Psoas muscle (tissue), 8 donors: ENCODE data around the gene ZBTB43. TPM values are rescaled to one million over a fixed set of nuclear protein-coding genes. Genes with fewer than 3 reads are reported as not detected.
"Not testable (repeated sequence)": the region's sequence is repeated elsewhere in the genome, so short reads cannot be mapped to it uniquely, and the experiment has no call there.

Experiments used
- ATAC-seq, 4 donors: fragments of 200-7000 bp; cut with Tn5 transposase; one replicate each; pipeline ENCODE4 v1.9.1; 2020; ENCODE audit warnings: moderate library complexity in 3 of 4, mild to moderate bottlenecking in 2 of 4
- DNase-seq, 2 donors: peaks; one replicate each; pipeline ENCODE4 v3.0.0-alpha.2; 2020
- H3K27ac ChIP-seq: fragments of 200-600 bp; one replicate; pipeline ENCODE4 v1.8.0; 2022
- H3K27me3 ChIP-seq, 3 donors: fragments of 200-600 bp in 1 of 3; one replicate each; pipeline versions ENCODE4 v1.6.1 to v1.8.0; 2013 to 2022; ENCODE audit warnings: low read length in 2 of 3, mild to moderate bottlenecking in 2 of 3, moderate library complexity in 1 of 3; ENCODE audit not compliant: insufficient read depth in 3 of 3
- H3K36me3 ChIP-seq, 2 donors: fragments of 200-600 bp in 1 of 2; one replicate each; pipeline versions ENCODE4 v1.6.1 to v1.8.0; 2013 to 2022; ENCODE audit warnings: low read depth in 1 of 2, mild to moderate bottlenecking in 1 of 2, moderate library complexity in 1 of 2; ENCODE audit not compliant: insufficient read depth in 1 of 2
- H3K4me1 ChIP-seq: fragments of 200-600 bp; one replicate; pipeline ENCODE4 v1.8.0; 2022
- H3K4me3 ChIP-seq: fragments of 200-600 bp; one replicate; pipeline ENCODE4 v1.8.0; 2022; ENCODE audit warnings: mild to moderate bottlenecking
- H3K9me3 ChIP-seq: fragments of 200-600 bp; one replicate; pipeline ENCODE4 v1.8.0; 2022
- WGBS, 3 donors: extraction: QIAGEN DNeasy Blood & Tissue Kit; methylation state at CpG; one replicate each; pipeline versions ENCODE4 v1.1.6 to v1.1.7; 2013; 5-methylcytosine and 5-hydroxymethylcytosine counted together
- intact Hi-C, 2 donors: fragments of 100-400 bp; cut with DNase I; formaldehyde crosslinking; loops; one replicate each; pipeline versions ENCODE4 v1.11.0 to v1.14.2; 2022
- polyA plus RNA-seq, 3 donors: library from polyadenylated mRNA; stranded (reverse); fragments of 200-250 nt; gene quantifications; one replicate each; pipeline ENCODE4 v1.2.3, GENCODE V29; 2013
- total RNA-seq, 4 donors: library from RNA; stranded (reverse); fragmentation: NEBNext Ultra II Directional in 2 of 4; extraction: Animal tissue kit (Norgen Biotek cat#: 25700) in 2 of 4; gene quantifications; one replicate each; pipeline versions ENCODE4 v1.2.1 to v1.2.4, GENCODE V29; 2021 to 2023
- TF ChIP-seq, protein P1 (sequence below): fragments of 200-600 bp; IDR thresholded peaks from one replicate; pipeline ENCODE4 v1.8.0; 2022; ENCODE audit warnings: antibody characterized with exemption
- donor health status: healthy with polysubstance abuse.
- donor health status: DM: no; HTN: no; CAD: no; lungs with moderate emphysema.
- donor health status: Bipolar disorder and iron deficiency.
- donor health status: healthy.
- donor health status: DM: yes; HTN: yes; CAD: no.
- donor health status: DM: no; HTN: no; CAD: no.
- donor health status: DM: no; HTN: no; CAD: no.
- donor health status: DM: yes; HTN: yes; CAD: no.

The ZBTB43 gene
- total and polyA plus RNA-seq, 7 donors: 19.5 to 98.3 (median 48.2) TPM

DNA sequence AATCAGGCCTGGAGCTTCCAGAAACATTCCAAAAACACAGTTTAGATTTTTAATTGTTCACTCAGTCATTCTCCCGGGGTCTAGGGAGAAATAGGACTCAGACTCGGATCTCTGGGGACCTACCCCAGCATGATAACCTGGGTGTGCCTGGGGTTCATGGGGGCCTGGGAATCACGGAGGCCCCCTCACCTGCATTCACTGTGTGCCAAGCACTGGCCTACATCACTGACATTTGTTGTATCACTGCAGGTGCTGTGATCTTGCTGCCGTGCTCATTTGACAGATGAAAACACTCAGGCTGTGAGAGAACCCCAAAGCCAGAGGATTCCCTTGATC, 22.8 kb upstream of the ZBTB43 start:
- ATAC-seq (no peak), DNase-seq (no peak)
- 48 to 56% (median 48%) methylated on average over 4 of the region's 4 CpGs for WGBS, 3 donors
- peaks cover 0 to 22% (median 0%) of the 10 kb centered on the region in 3 donors for H3K27me3 ChIP-seq
- H3K36me3 ChIP-seq: no peaks in the 10 kb centered on the region
- no peak overlapping the region for H3K4me3 ChIP-seq
- intact Hi-C loops: no loop called here
- TF ChIP-seq, protein P1, sequence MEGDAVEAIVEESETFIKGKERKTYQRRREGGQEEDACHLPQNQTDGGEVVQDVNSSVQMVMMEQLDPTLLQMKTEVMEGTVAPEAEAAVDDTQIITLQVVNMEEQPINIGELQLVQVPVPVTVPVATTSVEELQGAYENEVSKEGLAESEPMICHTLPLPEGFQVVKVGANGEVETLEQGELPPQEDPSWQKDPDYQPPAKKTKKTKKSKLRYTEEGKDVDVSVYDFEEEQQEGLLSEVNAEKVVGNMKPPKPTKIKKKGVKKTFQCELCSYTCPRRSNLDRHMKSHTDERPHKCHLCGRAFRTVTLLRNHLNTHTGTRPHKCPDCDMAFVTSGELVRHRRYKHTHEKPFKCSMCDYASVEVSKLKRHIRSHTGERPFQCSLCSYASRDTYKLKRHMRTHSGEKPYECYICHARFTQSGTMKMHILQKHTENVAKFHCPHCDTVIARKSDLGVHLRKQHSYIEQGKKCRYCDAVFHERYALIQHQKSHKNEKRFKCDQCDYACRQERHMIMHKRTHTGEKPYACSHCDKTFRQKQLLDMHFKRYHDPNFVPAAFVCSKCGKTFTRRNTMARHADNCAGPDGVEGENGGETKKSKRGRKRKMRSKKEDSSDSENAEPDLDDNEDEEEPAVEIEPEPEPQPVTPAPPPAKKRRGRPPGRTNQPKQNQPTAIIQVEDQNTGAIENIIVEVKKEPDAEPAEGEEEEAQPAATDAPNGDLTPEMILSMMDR: no peak
- H3K9me3 ChIP-seq: no peaks in the 10 kb centered on the region
- peaks cover 20% of the 10 kb centered on the region for H3K4me1 ChIP-seq
- no peak overlapping the region for H3K27ac ChIP-seq

DNA sequence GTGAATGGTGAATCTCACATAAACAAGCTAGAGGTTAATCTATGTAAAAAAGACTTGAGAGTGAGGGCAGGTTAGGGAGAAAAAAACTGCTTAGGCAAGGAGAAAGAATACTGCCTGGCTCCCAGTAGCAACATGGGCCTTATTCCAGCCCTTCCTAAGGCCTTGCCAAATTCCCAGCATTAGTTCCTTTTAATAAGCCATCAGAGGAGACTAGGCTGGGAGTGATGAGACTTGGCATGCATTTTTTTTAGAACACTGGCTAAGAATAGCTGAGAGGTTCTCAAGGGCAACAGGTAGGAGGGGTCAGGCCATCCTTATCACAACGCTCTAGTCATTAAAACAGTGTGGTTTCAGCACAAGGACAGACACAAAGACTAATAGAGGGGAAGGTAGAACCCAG, 20.9 kb upstream of the ZBTB43 start:
- TF ChIP-seq, protein P1: no peak
- WGBS, 3 donors: 16 to 26% (median 23%) methylated on average over 1 of the region's 1 CpG
- Histone ChIP-seq H3K4me3 (no peak overlapping the region), H3K9me3 (no peaks in the 10 kb centered on the region), H3K27me3 (peaks cover 0 to 8% (median 0%) of the 10 kb centered on the region in 3 donors), H3K36me3 (no peaks in the 10 kb centered on the region), H3K27ac (peak overlapping the region; percentile 65), H3K4me1 (peaks cover 32% of the 10 kb centered on the region)
- DNase-seq (no peak), ATAC-seq (peak; percentile 54 to 69 (median 66))
- intact Hi-C loops: no loop called here

DNA sequence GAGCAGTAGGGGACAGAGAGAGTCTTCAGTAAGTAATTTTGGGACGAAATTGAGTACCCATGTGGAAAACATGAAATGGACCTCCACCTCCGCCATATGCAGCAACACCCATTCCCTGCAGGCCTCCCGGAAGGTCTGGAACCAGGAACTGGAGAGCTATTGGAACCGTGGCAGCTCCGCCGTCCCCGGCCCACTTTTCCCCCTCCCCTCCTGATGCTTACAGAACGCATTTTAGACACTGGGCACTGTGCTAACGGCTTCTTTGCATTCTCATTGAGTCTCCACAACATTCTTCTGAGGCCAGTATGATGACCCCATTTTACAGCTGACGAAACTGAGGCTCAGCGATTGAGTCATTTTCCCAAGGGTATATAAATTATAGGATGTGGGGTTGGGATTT, 20.4 kb upstream of the ZBTB43 start:
- Histone ChIP-seq H3K4me1 (peaks cover 32% of the 10 kb centered on the region), H3K4me3 (no peak overlapping the region), H3K36me3 (no peaks in the 10 kb centered on the region), H3K9me3 (no peaks in the 10 kb centered on the region), H3K27ac (peak overlapping the region; percentile 65), H3K27me3 (peaks cover 0 to 8% (median 0%) of the 10 kb centered on the region in 3 donors)
- ATAC-seq (no peak), DNase-seq (no peak)
- intact Hi-C loops: no loop called here
- TF ChIP-seq, protein P1: no peak
- WGBS, 3 donors: 89 to 92% (median 90%) methylated on average over 11 of the region's 11 CpGs

DNA sequence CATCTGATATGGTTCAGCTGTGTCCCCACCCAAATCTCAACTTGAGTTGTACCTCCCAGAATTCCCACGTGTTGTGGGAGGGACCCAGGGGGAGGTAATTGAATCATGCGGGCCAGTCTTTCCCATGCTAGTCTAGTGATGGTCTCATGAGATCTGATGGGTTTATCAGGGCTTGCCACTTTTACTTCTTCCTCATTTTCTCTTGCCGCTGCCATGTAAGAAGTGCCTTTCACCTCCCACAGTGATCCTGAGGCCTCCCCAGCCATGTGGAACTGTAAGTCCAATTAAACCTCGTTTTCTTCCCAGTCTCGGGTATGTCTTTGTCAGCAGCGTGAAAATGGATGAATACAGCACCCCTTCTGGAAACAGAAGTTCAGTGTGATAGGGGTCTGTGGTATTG, 20.0 kb upstream of the ZBTB43 start:
- H3K27me3 ChIP-seq, ATAC-seq, H3K9me3 ChIP-seq, DNase-seq, H3K36me3 ChIP-seq, H3K4me3 ChIP-seq, intact Hi-C loops: not testable (repeated sequence)
- H3K4me1 ChIP-seq: peaks cover 36% of the 10 kb centered on the region
- 78 to 85% (median 81%) methylated on average over 6 of the region's 6 CpGs for WGBS, 3 donors
- H3K27ac ChIP-seq: peak overlapping the region; percentile 65

DNA sequence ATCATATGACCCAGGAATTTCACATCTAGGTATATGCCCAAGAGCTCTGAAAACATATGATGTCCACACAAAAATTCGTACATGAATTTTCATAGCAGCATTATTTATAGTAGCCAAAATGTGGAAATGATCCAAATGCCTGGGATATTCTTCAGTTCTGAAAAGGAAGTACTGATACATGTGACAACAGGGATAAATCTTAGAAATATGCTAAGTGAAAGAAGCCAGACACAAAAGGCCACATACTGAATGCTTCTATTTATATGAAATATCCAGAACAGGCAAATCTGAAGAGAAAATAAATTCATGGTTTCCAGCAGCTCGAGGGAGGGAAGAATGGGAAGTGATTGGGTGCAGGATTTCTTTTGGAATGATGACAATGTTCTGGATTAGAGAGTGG, 16.8 kb upstream of the ZBTB43 start:
- Histone ChIP-seq H3K27me3 (no peaks in the 10 kb centered on the region), H3K4me1 (peaks cover 35% of the 10 kb centered on the region), H3K9me3 (no peaks in the 10 kb centered on the region), H3K4me3 (no peak overlapping the region), H3K27ac (peak overlapping the region; percentile 79), H3K36me3 (no peaks in the 10 kb centered on the region)
- intact Hi-C loops: no loop called here
- no peak for DNase-seq
- WGBS, 3 donors: 4 to 23% (median 8%) methylated on average over 2 of the region's 2 CpGs
- TF ChIP-seq, protein P1: no peak
- ATAC-seq: no peak
